GM21367 (cell line): ENCODE results near the gene RNF223.
"Not testable (repeated sequence)": the region's sequence is repeated elsewhere in the genome, so short reads cannot be mapped to it uniquely, and the experiment has no call there.

ENCODE experiments used
- ATAC-seq: cut with Tn5 transposase; IDR thresholded peaks from one replicate; pipeline ENCODE4 v1.9.1; 2021; ENCODE audit not compliant: unreplicated experiment

Gene RNF223

DNA sequence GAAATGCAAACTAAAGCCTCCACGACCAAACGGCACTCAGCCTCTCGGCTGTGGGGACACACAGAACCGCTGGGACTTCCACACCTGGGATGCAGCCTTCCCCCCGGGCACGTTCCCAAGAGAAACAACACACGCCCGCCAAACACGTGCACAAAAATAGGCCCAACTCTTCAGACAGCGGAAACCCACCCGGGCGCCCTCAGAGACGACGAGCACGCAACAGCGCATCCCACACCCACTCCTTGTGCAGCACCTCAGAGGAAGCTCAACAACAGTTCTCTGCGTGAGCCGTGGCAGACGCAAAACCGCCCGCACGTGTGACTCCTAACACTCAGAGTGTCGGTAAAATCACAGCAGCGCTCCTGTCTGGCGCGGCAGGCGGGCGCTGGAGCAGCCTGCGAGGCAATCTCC lies 36.5 kb upstream of the RNF223 start:
- no peak for ATAC-seq

DNA sequence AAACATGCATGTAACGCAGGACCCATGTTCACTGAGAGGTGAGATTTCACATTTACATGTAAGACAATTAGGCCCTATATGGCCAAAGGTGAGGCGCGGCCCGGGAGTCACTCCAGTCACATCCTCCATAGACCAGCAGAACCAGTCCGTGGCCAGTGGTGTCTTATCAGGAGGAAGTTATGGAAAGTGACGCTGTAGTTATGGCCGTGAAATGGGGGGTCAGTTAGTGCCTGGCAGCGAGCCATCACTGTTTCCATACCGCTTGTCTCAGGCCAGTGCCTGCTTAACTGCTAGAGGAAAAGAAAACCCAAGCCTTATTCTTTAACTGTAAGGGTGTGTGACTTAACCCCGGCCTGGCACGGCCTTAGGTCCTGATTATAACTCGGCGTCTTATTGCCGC lies 35.6 kb upstream of the RNF223 start:
- no peak for ATAC-seq

DNA sequence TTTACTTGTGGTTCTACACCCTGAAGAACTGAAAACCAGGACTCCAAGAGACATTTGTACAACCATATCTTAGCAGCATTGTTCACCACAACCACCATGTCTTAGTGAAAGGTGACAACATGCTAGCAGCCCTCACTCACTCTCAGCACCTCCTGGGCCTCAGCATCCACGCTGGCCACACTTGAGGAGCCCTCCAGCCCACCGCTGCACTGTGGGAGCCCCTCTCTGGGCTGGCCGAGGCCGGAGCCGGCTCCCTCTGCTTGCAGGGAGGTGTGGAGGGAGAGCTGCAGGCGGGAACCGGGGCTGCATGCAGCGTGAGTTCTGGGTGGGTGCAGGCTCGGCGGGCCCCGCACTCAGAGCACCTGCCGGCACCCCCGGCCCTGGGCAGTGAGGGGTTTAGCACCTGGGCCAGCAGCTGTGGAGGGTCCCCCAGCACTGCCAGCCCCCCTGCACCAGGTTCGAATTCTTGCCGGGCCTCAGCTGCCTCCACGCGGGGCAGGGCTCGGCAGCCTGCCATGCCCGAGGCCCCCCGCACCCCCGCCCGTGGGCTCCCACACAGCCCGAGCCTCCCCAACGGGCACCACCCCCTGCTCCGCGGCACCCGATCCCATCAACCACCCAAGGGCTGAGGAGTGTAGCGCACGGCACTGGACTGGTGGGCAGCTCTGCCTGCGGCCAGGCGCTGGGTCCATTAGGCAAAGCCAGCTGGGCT lies 32.6 kb upstream of the RNF223 start:
- no peak for ATAC-seq

DNA sequence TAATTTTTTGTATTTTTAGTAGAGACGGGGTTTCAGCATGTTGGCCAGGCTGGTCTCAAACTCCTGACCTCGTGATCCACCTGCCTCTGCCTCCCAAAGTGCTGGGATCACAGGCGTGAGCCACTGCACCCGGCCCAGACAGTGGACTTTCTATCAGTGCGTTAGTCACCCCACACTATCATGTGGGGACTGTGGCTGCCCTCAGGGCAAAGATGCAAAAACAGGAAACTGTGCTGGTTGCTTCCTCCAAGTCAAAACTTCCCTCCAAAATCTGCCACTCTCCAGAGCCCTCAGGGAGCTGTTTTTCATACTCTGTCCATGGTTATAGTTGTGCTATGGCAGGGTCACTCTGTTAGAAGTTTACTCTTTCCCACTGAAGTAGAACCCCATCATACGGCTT lies 30.0 kb upstream of the RNF223 start:
- not testable (repeated sequence) for ATAC-seq

DNA sequence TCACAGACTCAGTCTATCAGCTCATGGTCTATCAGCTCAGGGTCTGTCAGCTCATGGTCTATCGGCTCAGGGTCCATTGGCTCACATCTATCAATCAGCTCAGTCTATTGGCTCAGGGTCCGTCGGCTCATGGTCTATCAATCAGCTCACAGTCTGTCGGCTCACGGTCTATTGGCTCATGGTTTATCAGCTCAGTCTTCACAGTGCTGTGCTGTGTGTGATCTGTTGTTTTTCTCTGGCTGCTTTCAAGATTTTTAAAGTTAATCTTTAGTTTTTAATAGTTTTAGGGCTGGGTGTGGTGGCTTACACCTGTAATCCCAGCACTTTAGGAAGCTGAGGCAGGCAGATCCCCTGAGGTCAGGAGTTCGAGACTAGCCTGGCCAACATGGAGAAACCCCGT lies 27.4 kb upstream of the RNF223 start:
- no peak for ATAC-seq

DNA sequence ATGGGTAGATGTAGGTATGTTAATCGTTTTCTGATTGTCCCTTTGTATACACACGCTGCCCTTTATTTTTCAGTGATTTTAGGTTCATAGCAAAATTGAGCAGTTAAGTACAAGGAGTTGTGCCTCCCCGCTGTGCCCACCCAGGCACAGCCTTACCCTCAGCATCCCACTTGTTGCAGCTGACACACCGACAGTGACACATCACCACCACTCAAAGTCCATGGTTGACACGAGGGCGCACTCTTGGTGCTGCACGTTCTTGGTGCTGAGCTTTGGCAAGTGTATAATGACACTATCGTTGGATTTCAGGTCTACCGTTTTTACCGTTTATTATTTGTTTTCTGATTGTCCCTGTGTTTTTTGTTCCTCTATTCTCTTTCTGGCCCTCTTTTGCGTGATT lies 26.2 kb upstream of the RNF223 start:
- no peak for ATAC-seq

DNA sequence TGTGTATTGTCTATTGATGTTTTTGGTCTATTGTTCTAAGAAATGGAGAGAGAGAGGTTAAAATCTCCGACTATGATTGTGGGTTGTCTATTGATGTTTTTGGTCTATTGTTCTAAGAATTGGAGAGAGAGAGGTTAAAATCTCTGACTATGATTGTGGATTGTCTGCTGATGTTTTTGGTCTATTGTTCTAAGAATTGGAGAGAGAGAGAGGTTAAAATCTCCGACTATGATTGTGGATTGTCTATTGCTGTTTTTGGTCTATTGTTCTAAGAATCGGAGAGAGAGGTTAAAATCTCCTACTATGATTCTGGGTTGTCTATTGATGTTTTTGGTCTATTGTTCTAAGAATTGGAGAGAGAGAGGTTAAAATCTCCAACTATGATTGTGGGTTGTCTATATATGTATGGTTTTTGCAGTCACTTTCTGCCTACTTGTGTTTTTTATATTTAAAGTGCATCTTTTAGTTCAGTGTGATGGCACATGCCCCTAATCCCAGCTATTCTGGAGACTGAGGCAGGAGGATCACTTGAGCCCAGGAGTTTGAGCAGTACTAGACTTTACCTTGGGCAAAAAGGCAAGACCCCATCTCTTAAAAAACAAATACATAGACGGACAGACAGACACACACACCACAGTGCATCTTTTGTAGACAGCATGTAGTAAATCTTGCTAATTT lies 25.5 kb upstream of the RNF223 start:
- no peak for ATAC-seq

DNA sequence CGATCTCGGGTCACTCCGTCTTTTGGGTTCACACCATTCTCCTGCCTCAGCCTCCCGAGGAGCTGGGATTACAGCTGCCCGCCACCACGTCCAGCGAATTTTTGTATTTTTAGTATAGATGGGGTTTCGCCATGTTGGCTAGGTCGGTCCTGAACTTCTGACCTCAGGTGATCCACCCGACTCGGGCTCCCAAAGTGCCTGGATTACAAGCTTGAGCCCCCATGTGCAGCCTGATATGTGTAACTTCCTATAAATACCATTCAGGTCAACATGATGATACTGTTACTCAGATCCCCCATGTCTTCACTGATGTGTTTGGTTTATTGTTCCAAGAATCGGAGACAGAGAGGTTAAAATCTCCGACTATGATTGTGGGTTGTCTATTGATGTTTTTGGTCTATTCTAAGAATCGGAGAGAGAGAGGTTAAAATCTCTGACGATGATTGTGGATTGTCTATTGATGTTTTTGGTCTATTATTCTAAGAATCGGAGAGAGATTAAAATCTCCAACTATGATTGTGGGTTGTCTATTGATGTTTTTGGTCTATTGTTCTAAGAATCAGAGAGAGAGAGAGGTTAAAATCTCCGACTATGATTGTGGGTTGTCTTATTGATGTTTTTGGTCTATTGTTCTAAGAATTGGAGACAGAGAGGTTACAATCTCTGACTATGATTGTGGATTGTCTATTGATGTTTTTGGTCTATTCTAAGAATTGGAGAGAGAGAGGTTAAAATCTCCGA lies 24.7 kb upstream of the RNF223 start:
- no peak for ATAC-seq

DNA sequence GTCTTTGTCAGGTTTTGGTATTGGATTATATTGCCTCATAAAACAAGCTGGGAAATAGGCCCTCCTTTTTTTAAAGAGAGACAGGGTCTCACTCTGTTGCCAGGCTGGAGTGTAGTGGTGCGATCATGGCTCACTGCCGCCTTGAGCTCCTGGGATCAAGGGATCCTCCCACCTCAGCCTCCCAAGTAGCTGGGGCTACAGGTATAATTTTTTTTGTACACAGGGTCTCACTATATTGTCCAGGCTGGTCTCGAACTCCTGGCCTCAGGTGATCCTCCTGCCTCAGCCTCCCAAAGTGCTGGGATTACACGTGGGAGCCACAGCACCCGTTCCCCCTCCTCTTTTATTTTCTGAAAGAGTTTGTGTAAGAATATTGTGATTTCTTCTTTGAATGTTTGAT lies 22.0 kb upstream of the RNF223 start:
- ATAC-seq: not testable (repeated sequence)

DNA sequence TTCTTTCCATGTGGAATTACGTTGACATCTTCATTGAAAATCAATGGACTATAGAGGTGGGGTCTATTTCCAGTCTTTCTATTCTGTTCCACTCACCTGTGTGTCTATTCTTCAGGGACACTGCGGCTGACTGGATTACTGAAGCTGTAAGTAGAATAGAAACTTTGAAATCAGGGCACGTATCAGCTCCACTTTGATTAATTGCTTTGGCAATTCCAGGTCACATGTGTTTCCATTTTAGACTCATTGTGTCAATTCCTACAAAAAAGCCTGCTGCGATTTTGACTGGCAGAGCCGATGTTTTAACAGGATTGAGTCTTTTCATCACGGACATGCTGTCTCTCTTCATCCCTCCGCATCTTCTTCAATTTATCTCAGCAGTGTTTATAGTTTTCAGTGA lies 20.9 kb upstream of the RNF223 start:
- no peak for ATAC-seq

DNA sequence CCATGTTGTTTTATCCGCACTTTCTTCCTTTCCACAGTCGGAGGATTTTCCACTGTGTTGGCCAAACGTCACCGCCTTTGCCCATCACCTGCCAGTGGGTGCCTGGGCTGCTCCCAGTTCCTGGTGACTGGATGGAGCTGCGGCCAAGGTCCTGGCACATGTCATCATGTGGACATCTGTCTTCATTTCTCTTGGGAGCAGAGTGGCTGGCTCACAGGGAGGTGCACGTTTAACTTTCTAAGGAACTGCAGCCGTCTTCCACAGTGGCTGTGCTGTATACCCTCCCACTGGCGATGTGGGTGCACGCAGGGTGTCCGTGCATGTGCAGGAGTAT lies 19.5 kb upstream of the RNF223 start:
- ATAC-seq: no peak

DNA sequence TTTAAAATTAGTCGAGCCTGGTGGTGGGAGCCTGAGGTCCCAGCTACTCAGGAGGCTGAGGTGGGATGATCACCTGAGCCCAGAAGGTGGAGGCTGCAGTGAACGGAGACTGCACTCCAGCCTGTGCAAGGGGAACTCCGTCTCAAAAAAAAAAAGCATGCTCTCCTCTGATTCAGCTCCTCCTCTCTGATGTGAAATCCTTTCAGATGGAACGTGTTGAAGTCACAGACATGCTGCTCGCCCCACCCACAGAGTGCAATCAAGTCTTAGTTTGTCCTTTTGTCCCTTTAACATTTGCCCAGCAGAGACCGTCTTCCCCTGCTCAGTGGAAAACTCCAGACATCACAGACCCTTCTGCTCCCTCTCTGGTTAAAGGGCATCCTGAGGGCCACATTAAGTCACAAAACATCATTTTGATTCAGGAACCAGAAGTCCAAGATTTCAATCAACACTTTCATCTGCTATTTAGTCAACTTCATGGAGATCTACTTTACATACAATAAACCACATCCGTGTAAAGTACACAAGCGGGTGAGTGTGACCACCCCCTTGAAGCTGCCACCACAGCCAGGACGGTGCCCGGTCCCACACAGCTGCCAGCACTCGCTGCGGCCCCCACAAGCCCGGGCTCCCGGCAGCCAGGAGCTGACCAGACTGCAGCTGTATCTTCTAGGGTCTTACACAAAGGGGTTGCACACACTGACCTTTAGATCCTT lies 18.9 kb upstream of the RNF223 start:
- no peak for ATAC-seq

DNA sequence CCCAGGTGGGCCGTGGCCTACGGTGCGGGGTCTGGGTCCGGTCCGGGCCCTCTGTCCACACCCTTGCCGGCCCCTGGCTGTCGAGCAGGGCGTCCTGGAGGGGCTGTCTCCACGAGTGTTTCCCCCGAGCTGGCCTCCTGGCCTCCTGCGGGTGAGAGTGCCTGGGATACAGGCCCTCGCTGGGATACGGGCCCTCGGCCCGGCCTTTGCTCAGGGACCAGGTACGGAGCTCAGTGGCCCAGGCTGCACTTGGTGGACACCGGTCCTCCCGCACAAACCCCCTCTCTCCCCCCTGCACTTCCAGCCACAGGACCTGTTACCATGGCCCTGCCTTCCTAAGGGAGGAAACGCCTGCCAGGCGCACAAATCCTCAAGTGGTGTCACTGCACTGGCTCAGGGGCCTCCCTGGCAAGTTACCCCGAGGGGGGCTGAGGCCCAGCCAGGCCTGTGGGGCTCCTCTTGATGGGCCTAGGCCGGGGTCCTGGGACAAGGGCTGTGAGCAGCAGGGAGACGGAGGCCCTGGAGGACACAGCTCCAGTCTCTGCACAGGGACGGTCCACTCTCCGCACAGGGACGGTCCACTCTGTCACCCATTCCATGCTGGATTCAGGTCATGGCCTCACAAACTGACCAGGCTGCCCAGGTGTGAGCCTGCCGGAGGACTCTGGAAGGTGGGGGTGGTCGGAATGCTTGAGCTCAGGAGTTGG lies 18.2 kb upstream of the RNF223 start:
- no peak for ATAC-seq

DNA sequence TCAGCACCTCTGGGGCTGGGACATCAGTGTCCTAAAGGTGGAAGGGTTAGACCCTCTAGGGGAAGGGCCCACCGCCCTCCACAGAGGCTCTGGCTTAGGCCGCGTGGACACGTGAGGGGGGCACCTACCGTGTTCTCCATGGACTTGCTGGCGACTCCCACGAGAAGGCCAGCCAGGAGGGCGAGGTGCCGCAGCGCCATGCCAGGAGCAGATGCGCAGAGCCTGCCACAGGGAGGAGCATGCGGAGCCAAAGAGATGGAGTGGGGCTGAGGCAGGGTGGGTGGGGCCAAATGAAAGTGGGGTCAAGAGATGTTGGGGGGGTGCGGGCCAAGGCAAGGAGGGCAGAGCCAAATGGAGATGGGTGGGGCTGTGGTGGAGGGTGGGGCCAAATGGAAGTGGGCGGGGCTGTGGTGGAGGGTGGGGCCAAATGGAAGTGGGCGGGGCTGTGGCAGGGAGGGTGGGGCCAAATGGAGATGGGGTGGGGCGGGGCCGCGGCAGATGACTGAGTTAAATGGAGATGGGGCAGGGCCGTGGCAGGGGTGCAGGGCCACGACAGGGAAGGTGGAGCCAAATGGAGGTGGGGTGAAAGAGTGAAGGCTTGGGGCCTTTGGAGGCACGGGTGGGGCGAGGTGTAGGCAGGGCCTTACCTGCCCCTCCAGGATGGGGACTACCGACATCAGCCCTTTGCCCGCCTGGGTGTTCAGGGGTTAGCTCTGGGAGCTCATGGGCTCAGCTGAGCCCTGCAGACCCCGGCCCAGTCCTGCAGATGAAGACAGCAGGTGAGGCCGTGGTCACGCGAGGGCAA lies 17.4 kb upstream of the RNF223 start:
- ATAC-seq: no peak

DNA sequence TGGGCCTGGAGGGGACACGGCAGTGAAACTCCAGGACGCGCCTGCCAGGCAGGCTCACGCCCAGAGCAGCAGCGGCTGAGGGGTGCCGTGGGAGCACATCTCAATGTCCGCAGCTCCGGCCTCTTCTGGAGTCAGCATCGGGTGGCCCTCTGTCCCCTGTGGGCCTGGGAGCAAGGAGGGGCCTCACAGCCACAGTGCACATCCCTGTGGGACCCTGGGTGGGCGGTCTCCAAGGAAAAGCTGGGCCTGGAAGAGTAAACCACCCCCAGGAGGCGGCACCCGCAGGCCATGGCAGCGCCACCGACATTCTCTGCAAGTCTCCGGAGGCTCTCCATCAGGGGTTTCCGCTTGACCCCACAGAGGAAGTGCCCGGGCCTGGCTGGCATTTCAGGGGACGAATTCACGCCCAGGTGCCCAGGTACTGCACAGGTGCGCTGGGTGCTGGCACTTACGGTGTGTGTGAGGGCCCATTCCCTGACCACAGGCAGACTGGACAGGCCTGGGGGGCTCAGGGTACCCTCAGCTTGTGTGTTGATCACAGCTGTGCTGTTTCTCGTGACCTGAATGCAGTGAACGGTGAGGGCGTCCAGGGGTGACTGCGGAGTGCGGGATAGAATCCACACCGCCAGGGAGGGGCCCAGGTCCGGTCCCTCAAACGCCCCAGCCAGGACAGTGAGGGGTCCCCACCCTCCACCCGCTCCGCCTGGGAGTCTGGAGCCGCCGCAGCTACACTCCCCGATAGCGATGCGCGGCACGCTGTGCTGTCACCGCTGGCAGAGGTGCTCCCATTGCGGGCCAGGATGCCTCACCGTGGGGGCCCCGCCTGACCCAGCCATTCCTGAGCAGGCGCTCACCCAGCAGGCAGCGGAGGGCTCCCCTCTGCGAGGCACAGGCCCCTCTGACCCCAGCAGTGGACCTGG lies 16.6 kb upstream of the RNF223 start:
- ATAC-seq: no peak

DNA sequence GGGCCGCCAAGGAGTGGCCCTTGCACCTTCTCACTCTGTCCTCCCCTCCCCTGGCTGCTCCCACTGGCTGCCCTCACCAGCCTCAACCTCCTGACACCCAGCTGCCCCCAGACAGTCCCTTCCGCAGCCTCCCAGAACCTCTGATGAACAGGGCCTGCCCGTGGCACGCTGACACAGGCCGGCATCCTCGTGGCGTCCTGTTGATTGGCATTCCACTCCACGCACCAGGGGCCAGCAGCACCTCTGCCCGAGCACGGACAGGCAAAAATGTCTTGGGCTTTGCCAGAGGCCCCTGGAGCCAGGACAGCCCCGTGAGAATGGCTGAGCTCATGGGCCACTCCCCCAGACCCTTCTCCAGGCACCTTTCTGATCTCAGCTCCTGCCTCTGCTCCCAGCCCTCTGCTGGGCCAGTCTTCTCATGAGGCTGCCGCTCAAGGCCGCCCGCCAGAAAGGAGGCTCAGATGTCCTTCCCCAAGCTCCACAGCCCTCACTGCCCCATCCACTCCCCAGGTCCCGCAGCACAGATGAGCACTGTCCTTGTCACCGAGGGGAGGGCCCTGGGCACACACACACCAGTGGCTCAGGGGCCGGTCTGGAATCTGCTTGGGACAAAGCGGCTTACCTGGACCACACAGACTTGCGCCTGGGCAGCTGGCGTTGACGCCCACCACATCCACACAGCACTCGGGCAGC lies 15.8 kb upstream of the RNF223 start:
- no peak for ATAC-seq

DNA sequence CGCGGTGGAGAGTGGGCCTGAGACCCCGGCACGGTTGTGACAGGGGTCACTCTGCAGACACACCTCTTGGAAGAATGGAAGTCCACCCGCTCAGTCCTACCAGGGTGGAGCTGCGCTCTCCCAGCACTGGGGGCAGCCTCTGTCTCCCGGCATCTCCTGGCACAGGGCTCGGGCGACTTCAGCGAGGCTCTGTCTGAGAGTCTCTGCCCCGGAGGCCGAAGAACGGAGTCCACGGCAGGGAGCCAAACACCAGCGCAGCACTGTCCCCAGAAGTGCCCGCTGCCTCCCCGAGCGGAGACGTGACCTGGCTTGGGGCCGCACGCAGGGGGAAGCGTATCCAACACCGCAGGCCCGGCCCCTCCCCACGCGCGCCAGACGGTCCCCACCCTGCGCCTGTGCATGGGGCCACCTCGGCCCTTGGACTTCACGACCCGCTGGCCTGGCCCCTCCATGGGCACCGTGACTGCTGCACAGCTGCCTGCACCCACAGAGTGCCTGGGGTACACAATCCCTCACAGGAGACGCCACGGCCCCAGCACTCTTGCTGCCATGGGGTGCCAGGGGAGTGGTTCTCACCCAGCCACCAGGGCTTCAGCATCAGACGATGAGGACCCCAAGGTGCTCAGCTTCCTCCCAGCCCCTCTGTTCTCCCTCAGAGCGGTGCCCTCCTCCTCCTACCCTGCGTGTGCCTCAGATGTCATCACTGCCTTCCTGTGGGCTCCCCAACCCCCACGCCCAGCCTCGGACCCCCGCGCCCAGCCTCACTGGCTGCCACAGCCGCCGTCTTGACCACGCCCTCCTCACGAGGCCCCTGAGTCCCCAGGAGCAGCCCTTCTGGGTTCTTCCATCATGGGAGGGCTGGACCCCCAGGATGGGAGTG lies 14.9 kb upstream of the RNF223 start:
- no peak for ATAC-seq
